ENCODE measurements around the gene PPP1R10.
"Not testable (repeated sequence)": the region's sequence is repeated elsewhere in the genome, so short reads cannot be mapped to it uniquely, and the experiment has no call there.

PPP1R10 gene

GRCh38 chr6:30598912-30599624, 18.0 kb downstream of the PPP1R10 start:
- no peak for DNase-seq (ENCODE audit: low spot score)
- no peak for FAIRE-seq

DNA sequence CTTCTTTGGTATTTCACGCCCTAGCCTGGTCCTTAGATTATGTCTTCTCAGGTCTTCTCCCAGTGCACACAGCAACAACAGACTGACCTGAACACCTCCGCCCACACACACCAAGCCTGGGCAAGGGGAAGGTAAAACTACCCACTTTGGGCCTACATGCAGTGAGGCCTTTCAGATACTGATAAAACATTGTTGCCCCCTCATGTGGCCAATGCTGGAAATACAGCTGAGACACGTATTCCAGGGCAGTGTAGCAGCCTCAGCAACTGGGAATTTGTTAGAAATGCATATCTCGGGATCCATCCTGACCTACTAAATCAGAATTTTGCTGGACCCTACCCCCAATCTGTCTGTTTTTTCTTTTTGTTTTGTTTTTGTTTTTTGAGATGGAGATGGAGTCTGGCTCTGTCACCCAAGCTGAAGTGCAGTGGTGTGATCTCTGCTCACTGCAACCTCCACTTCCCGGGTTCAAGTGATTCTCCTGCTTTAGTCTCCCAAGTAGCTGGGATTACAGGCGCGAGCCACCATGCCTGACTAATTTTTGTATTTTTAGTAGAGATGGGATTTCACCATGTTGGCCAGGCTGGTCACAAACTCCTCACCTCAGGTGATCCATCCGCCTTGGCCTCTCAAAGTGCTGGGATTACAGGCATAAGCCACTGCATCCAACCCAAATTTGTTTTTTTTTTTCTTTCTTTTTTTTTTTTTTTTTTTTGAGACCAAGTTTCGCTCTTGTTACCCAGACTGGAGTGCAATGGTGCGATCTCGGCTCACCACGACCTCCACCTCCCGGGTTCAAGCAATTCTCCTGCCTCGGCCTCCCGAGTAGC, 19.5 kb downstream of the PPP1R10 start:
- not testable (repeated sequence) for FAIRE-seq
- DNase-seq (ENCODE audit: low spot score): peak; percentile 25

DNA sequence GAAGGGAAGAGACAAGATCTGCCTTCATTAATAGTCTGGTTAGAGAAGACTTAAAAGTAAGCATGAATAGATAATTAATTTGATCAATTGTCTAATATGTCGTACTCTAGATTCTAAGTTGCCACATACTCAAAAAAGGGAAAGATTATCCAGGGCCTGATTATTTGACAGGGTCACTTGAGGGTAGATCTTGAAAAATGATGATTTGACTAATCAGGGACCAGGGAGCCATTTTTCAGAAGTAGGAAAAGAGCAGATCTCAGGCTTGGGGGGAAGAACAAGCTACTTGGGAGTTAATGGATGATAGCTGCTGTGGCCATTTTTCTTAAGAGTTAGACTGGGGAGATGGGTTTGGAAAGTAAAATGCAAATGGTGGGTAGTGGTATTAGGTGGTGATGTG, 24.8 kb downstream of the PPP1R10 start:
- FAIRE-seq (no peak), DNase-seq (ENCODE audit: low spot score) (no peak)

DNA sequence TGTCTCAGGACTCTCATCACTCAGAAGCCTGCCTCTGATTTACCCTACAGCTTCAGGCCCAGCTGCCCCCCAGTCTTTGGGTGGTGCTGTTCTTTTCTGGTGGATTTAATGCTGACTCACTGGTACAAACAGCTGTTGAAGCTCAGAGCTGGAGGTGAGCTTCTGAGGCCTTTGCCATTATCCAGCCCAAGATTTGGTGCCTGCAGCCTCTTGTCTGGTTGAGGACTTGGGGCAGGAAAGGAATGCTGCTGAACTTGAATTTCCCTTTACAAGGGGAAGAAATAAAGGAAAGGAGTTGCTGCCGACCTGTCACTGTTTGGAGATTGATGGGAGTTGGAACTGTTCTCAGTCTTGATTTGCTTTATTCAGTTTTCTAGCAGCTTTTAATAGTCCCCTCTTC, 26.0 kb downstream of the PPP1R10 start:
- DNase-seq (ENCODE audit: low spot score) (no peak), FAIRE-seq (no peak)

GRCh38 chr6:30590509-30590908, 26.5 kb downstream of the PPP1R10 start:
- FAIRE-seq: no peak
- no peak for DNase-seq (ENCODE audit: low spot score)

GRCh38 chr6:30589754-30590358, 27.2 kb downstream of the PPP1R10 start:
- no peak for FAIRE-seq
- DNase-seq (ENCODE audit: low spot score): no peak

DNA sequence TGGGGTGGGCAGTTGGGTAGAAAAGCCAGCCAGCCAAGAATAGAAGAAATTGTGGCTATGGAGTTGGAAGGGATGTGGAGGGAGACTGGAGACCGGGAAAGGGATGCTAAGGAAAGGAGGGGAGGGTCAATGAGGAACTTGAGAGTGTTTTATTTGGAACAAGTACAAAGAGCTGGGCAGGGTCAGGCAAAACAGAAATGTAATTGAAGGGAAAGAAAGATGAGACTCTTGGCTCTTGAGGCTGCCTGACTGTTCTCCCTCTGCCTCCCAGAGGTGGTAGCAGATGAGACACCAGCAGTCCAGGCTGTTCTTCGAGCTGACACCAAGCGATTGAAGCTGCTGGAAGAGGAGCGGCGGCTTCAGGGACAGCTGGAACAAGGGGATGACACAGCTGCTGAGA, 33.1 kb downstream of the PPP1R10 start:
- DNase-seq (ENCODE audit: low spot score) (no peak), FAIRE-seq (no peak)

DNA sequence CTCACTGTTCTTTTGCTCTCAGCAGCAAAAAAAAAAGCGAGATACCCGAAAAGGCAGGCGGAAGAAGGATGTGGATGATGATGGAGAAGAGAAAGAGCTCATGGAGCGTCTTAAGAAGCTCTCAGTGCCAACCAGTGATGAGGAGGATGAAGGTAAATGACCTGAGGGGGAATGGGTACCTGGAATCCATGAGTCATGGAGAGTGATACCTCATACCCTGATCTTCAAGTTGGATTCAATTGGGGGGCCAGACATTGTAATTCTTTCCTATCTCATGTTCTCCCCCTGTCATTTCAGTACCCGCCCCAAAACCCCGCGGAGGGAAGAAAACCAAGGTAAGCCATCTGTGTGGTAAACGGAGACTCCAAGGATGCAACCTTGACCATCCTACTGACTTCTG, 39.0 kb downstream of the PPP1R10 start:
- FAIRE-seq: no peak

DNA sequence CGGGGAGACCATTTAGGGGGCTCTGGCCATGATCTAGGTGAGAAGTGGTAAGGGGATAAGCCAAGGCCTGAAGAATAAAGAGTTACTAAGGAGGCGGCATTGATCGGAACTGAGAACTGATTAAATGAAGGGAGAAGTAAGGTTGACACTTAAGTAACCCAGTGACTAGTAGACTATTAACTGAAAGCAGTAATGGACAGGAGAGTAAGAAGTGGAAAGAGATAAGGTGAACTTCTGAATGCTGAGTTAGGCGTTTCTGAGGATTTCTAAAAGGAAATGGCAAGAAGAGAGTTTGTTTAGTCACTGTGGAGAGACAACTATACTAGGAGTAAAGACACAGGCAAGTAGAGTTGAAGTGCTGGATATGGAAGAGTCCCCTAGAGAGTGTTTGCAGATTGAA, 43.9 kb downstream of the PPP1R10 start:
- FAIRE-seq: no peak
- DNase-seq (ENCODE audit: low spot score): no peak

More for the DNA sequence above, 39.0 kb downstream of the PPP1R10 start:
- no peak for DNase-seq (ENCODE audit: low spot score)

GRCh38 chr6:30572148-30572547, 44.9 kb downstream of the PPP1R10 start:
- no peak for FAIRE-seq
- no peak for DNase-seq (ENCODE audit: low spot score)

- DNase-seq (ENCODE audit: low spot score): no peak
- FAIRE-seq: no peak
These were observed 45.3 kb downstream of the PPP1R10 start for GRCh38 chr6:30571762-30572082.

DNA sequence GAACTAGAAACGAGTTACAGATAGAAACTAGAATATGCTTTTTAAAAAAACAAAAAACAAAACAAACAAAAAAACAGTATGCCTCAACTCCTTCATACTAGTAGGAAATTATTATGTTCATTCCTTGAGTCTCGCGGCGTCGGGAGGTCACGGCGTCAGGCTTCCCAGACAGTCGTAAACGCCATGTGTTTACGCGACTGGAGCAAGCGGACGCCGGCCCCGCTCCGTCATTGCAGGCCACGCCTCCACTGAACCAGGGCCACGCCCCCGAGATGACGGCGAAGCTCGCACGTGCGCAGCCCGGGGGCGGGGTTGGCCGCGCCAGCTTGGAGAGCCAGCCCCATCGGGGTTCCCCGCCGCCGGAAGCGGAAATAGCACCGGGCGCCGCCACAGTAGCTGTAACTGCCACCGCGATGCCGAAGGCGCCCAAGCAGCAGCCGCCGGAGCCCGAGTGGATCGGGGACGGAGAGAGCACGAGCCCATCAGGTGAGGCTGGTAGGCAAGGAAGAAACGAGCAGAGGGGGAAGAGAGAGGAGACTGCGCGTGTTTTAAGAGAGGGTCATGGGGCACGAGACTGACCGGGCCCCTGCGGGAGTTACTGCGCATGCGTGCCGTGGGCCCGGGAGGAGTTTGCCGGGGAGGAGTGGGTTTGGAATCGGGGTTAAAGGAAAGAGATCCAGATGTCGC, 45.8 kb downstream of the PPP1R10 start, which contains the start of gene ABCF1:
TSS of gene ABCF1 (plus strand) at position 368 of the 687 bp plus-strand sequence. CDS start at position 414, 46 bp downstream.
- DNase-seq (ENCODE audit: low spot score) (peak; percentile 85), FAIRE-seq (peak; percentile 69)

DNA sequence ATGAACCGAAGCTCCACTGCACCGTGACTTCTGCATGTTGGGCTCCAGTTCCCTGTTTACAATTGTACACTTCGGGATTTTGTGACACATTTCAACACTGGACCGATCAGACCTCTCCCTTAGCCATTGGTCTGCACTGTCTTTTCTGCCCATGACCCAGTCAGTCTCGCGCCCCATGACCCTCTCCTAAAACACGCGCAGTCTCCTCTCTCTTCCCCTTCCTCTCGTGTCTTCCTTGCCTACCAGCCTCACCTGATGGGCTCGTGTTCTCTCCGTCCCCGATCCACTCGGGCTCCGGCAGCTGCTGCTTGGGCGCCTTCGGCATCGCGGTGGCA, 46.3 kb downstream of the PPP1R10 start:
- no peak for DNase-seq (ENCODE audit: low spot score)
- no peak for FAIRE-seq

GRCh38 chr6:30570263-30570662, 46.8 kb downstream of the PPP1R10 start:
- DNase-seq (ENCODE audit: low spot score): no peak
- FAIRE-seq: no peak

DNA sequence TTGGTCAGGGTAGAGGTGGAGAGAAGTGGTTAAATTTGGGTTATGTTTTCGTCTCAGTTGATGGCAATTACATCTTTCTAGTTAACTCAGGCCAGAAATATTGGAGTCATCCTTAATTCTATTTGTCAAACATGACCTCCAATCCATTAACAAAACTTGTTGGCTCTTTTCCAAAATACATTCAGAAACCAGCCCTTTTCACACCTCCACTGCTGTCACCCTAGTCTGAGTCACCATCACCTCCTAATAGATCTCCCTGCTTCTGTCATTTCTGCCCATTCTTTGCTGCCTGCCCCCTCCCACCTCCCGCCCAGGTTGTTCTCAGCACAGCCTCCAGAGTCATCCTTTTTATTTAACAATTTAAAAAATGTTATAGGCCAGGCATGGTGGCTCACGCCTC, 48.8 kb downstream of the PPP1R10 start:
- no peak for FAIRE-seq

DNA sequence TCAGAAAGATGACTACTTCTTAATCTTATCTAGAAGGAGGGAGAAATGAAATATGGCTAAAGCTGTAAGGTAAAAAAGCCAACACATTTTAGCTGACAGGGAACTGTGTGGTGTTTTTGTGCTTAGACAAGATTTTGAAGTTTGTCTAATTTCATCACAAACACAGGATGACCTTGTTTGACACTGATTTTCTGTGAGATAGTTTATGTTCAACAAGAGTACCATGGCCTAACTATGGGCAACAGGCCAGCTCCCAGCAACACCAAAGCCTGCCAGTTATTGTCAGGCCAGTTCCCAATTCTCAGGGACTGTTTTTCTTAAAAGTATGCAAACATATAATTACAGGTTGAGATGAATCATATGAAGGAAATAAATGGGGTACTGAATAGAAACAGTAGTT, 51.3 kb downstream of the PPP1R10 start:
- no peak for DNase-seq (ENCODE audit: low spot score)
- FAIRE-seq: no peak

More for the DNA sequence above, 48.8 kb downstream of the PPP1R10 start:
- no peak for DNase-seq (ENCODE audit: low spot score)

- no peak for DNase-seq (ENCODE audit: low spot score)
- FAIRE-seq: no peak
These were observed 52.9 kb downstream of the PPP1R10 start for GRCh38 chr6:30564114-30564513.

DNA sequence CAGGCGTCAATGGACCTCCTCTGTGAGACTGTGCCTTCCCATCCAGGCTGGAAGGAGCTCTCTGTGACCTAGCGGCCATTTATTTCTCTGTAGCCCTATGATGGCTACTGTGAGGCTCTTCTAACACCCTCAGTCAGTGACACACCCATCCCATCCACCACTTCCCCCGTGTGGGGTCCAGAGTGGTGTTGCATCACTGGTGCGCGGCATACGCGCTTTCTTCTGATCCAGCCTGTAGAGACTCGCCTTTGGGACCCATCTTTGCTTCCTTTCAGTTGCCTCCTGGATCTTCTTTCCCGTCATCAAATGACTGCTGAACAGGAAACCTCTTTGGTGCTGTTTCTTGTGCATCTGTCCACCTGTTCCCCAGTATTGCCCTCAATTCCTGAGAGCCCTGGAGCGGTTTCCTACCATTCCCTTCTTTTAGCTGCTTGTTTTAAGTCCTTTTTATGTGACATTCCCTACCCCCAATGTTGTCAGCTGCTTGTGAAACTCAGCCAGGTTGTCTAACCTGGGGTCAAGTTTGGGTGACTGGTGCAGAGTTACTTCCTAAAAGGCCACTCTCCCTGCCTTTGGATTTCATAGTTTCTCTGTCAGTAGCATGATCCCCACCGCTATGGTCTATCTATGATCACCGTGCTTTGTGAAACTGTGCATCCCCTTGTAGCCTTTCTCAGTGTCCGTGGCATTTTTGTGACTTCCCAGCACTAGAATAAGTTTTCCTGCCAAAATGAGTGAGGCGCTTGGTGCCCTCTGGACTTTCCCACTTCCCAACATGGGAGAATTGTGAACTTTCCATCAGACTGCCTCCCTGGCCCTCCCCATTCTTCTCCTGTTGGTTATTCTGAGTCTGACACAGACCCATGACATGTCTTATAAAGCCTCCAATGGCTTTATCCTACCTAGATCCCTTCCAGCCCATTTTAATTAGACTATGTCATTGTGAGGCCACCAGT, 54.3 kb downstream of the PPP1R10 start:
- DNase-seq (ENCODE audit: low spot score): no peak
- FAIRE-seq: no peak

DNA sequence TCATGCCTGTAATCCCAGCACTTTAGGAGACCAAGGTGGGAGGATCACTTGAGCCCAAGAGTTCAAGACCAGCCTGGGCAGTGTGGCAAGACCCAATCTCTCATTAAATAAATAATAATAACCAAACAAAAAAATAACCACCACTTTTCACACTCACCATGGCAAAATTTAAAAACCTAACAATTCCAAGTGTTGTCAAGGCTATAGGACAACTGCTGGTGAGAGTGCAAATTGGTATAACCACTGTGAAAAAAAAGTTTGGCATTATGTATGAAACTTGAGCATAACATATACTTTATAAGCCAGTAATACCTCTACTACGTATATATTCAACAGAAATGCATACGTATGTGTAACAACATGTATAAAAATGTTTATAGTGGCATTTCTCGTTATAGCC, 56.1 kb downstream of the PPP1R10 start:
- no peak for FAIRE-seq
- no peak for DNase-seq (ENCODE audit: low spot score)

GRCh38 chr6:30557683-30557981, 59.4 kb downstream of the PPP1R10 start:
- DNase-seq (ENCODE audit: low spot score) (peak; percentile 29), FAIRE-seq (no peak)
